GM18907 (cell line): ENCODE results near the gene TBC1D2B.

Experiments
- ATAC-seq: cut with Tn5 transposase; IDR thresholded peaks from one replicate; pipeline ENCODE4 v1.9.1; 2021; ENCODE audit warnings: mild to moderate bottlenecking, moderate library complexity; ENCODE audit not compliant: unreplicated experiment

TBC1D2B gene

GRCh38 chr15:78037779-78038305, 39.7 kb downstream of the TBC1D2B start:
- ATAC-seq = no peak

GRCh38 chr15:78037328-78037727, 40.2 kb downstream of the TBC1D2B start:
- ATAC-seq = no peak

- ATAC-seq = no peak
Observed at GRCh38 chr15:78035861-78036476, 41.5 kb downstream of the TBC1D2B start.

- ATAC-seq = no peak
Observed at GRCh38 chr15:78035321-78035751, 42.2 kb downstream of the TBC1D2B start.

GRCh38 chr15:78034495-78035191, 42.9 kb downstream of the TBC1D2B start:
- ATAC-seq = peak; percentile 68

GRCh38 chr15:78033864-78034263, 43.6 kb downstream of the TBC1D2B start:
- no peak for ATAC-seq

- ATAC-seq = no peak
Observed at GRCh38 chr15:78032671-78033070, 44.8 kb downstream of the TBC1D2B start.

GRCh38 chr15:78024883-78025282, 52.6 kb downstream of the TBC1D2B start:
- ATAC-seq = no peak

- ATAC-seq = no peak
Observed at GRCh38 chr15:78024519-78024870, 53.0 kb downstream of the TBC1D2B start.

GRCh38 chr15:78023865-78024518, 53.5 kb downstream of the TBC1D2B start:
- no peak for ATAC-seq

GRCh38 chr15:78023081-78023665, 54.3 kb downstream of the TBC1D2B start:
- ATAC-seq = no peak

- ATAC-seq = no peak
Observed at GRCh38 chr15:78021761-78022160, 55.8 kb downstream of the TBC1D2B start.

- ATAC-seq = no peak
Observed at GRCh38 chr15:78020007-78020406, 57.5 kb downstream of the TBC1D2B start.

GRCh38 chr15:78018946-78019644, 58.4 kb downstream of the TBC1D2B start:
- ATAC-seq = peak; percentile 65

GRCh38 chr15:78018445-78018844, 59.1 kb downstream of the TBC1D2B start:
- ATAC-seq = no peak

- no peak for ATAC-seq
Observed at GRCh38 chr15:78016860-78017259, 60.7 kb downstream of the TBC1D2B start.

GRCh38 chr15:78012643-78013077, 64.9 kb downstream of the TBC1D2B start:
- no peak for ATAC-seq

GRCh38 chr15:78010067-78010466, 67.4 kb downstream of the TBC1D2B start:
- no peak for ATAC-seq

- no peak for ATAC-seq
Observed at GRCh38 chr15:78007964-78008886, 69.3 kb downstream of the TBC1D2B start.
